Activated CD4-positive, alpha-beta memory T cell treated with anti-CD3 and anti-CD28 coated beads for 36 hours (primary cell): ENCODE data around the gene VAC14. TPM values are rescaled to one million over a fixed set of nuclear protein-coding genes. Genes with fewer than 3 reads are reported as not detected.

Experiments used
- CTCF ChIA-PET: fragments of 350-600 bp; sonication (Branson Sonifier 250); formaldehyde crosslinking; loops from one replicate; lab custom pipeline; 2021; ENCODE audit warnings: antibody characterized with exemption, inconsistent platforms; lab: Charles Lee
- POLR2A ChIA-PET: fragments of 350-600 bp; sonication (Branson Sonifier 250); formaldehyde crosslinking; loops from one replicate; lab custom pipeline; 2021; ENCODE audit warnings: antibody characterized with exemption; lab: Charles Lee
- DNase-seq: peaks from one replicate; pipeline ENCODE4 v3.0.0-alpha.2; 2020
- H3K27ac Mint-ChIP-seq: one replicate; pipeline ENCODE4 v1.8.0; 2021; ENCODE audit warnings: mixed read lengths
- H3K27me3 Mint-ChIP-seq: one replicate; pipeline ENCODE4 v1.8.0; 2021; ENCODE audit warnings: mixed read lengths
- H3K36me3 Mint-ChIP-seq: one replicate; pipeline ENCODE4 v1.8.0; 2021; ENCODE audit warnings: mixed read lengths
- H3K4me1 Mint-ChIP-seq: one replicate; pipeline ENCODE4 v1.8.0; 2021; ENCODE audit warnings: low read depth, mixed read lengths
- H3K4me3 Mint-ChIP-seq: one replicate; pipeline ENCODE4 v1.8.0; 2021; ENCODE audit warnings: mild to moderate bottlenecking, mixed read lengths
- H3K9me3 Mint-ChIP-seq: one replicate; pipeline ENCODE4 v1.8.0; 2021; ENCODE audit warnings: mixed read lengths
- intact Hi-C: fragments of 100-400 bp; cut with micrococcal nuclease; formaldehyde crosslinking; loops from one replicate; pipeline ENCODE4 v1.15.1; 2023
- total RNA-seq, 2 experiments: library from RNA; stranded (reverse); gene quantifications; one replicate each; pipeline ENCODE4 v1.2.3, GENCODE V29; 2021

VAC14 gene
- total RNA-seq, 2 experiments from 2014 or later, result 22.2 to 25.0 TPM

GRCh38 chr16:70683146-70683944 lies 117.6 kb downstream of the VAC14 start:
- H3K27ac Mint-ChIP-seq, result no peak overlapping the region
- ChIA-PET POLR2A (interaction anchor here (0.6 kb wide), 1 partner anchor 1366 kb away, joined by 4 read pairs; no protein-coding TSS in a partner anchor), CTCF (interaction anchor here (5.7 kb wide), 1 partner anchor 87 kb away, joined by 49 read pairs; no protein-coding TSS in a partner anchor)
- H3K9me3 Mint-ChIP-seq, result no peaks in the 10 kb centered on the region
- H3K36me3 Mint-ChIP-seq, result no peaks in the 10 kb centered on the region
- peaks cover 21% of the 10 kb centered on the region for H3K27me3 Mint-ChIP-seq
- H3K4me1 Mint-ChIP-seq, result peaks cover 2% of the 10 kb centered on the region
- no peak overlapping the region for H3K4me3 Mint-ChIP-seq
- DNase-seq, result no peak
- intact Hi-C loops, result loop anchor here (10.0 kb wide), 1 partner anchor 51 kb away; no protein-coding TSS in a partner anchor

GRCh38 chr16:70682239-70683145 lies 118.5 kb downstream of the VAC14 start:
- Mint-ChIP-seq H3K36me3 (no peaks in the 10 kb centered on the region), H3K4me1 (peaks cover 2% of the 10 kb centered on the region), H3K27me3 (peaks cover 21% of the 10 kb centered on the region), H3K27ac (no peak overlapping the region), H3K4me3 (no peak overlapping the region), H3K9me3 (no peaks in the 10 kb centered on the region)
- intact Hi-C loops, result loop anchor here (10.0 kb wide), 1 partner anchor 52 kb away; no protein-coding TSS in a partner anchor
- no peak for DNase-seq
- CTCF ChIA-PET, result interaction anchor here (1.2 to 5.7 kb wide), 2 partner anchors 88 to 111 kb away, joined by 3 to 49 read pairs; no protein-coding TSS in a partner anchor
- POLR2A ChIA-PET, result interaction anchor here (0.5 to 0.6 kb wide), 2 partner anchors 68 to 1366 kb away, joined by 3 to 4 read pairs; no protein-coding TSS in a partner anchor

GRCh38 chr16:70681382-70682238 lies 119.3 kb downstream of the VAC14 start:
- POLR2A ChIA-PET, result interaction anchor here (0.5 kb wide), 1 partner anchor 68 kb away, joined by 3 read pairs; no protein-coding TSS in a partner anchor
- Mint-ChIP-seq H3K27ac (no peak overlapping the region), H3K4me1 (peaks cover 2% of the 10 kb centered on the region), H3K4me3 (no peak overlapping the region), H3K36me3 (no peaks in the 10 kb centered on the region), H3K9me3 (no peaks in the 10 kb centered on the region), H3K27me3 (peaks cover 20% of the 10 kb centered on the region)
- CTCF ChIA-PET, result interaction anchor here (1.2 to 5.7 kb wide), 2 partner anchors 89 to 112 kb away, joined by 3 to 49 read pairs; no protein-coding TSS in a partner anchor
- no peak for DNase-seq
- intact Hi-C loops, result loop anchor here (10.0 kb wide), 1 partner anchor 53 kb away; no protein-coding TSS in a partner anchor

- H3K27me3 Mint-ChIP-seq, result peaks cover 16% of the 10 kb centered on the region
- CTCF ChIA-PET, result interaction anchor here (5.7 kb wide), 1 partner anchor 90 kb away, joined by 49 read pairs; no protein-coding TSS in a partner anchor
These were observed 120.2 kb downstream of the VAC14 start for GRCh38 chr16:70680495-70681381.

GRCh38 chr16:70679671-70680494 lies 121.1 kb downstream of the VAC14 start:
- intact Hi-C loops, result loop anchor here (1.0 to 10.0 kb wide), 3 partner anchors 55 to 682 kb away; no protein-coding TSS in a partner anchor
- no peaks in the 10 kb centered on the region for H3K36me3 Mint-ChIP-seq
- H3K27ac Mint-ChIP-seq, result no peak overlapping the region
- no peaks in the 10 kb centered on the region for H3K4me1 Mint-ChIP-seq
- ChIA-PET POLR2A (no interaction called here), CTCF (interaction anchor here (0.7 to 5.7 kb wide), 3 partner anchors 13 to 91 kb away, joined by 3 to 49 read pairs (median 3); no protein-coding TSS in a partner anchor)
- no peak for DNase-seq
- no peaks in the 10 kb centered on the region for H3K9me3 Mint-ChIP-seq
- H3K4me3 Mint-ChIP-seq, result no peak overlapping the region
- H3K27me3 Mint-ChIP-seq, result peaks cover 12% of the 10 kb centered on the region

More at GRCh38 chr16:70680495-70681381, 120.2 kb downstream of the VAC14 start:
- intact Hi-C loops, result loop anchor here (1.0 to 10.0 kb wide), 2 partner anchors 54 to 91 kb away; no protein-coding TSS in a partner anchor
- H3K4me1 Mint-ChIP-seq, result no peaks in the 10 kb centered on the region
- no peak overlapping the region for H3K4me3 Mint-ChIP-seq
- POLR2A ChIA-PET, result no interaction called here
- H3K36me3 Mint-ChIP-seq, result no peaks in the 10 kb centered on the region
- no peaks in the 10 kb centered on the region for H3K9me3 Mint-ChIP-seq
- no peak for DNase-seq
- H3K27ac Mint-ChIP-seq, result no peak overlapping the region

- CTCF ChIA-PET, result interaction anchor here (0.7 to 5.7 kb wide), 3 partner anchors 12 to 92 kb away, joined by 3 to 49 read pairs (median 3); no protein-coding TSS in a partner anchor
- Mint-ChIP-seq H3K4me3 (no peak overlapping the region), H3K27me3 (peaks cover 8% of the 10 kb centered on the region), H3K36me3 (no peaks in the 10 kb centered on the region), H3K27ac (no peak overlapping the region), H3K4me1 (no peaks in the 10 kb centered on the region), H3K9me3 (no peaks in the 10 kb centered on the region)
- DNase-seq, result no peak
- POLR2A ChIA-PET, result no interaction called here
- intact Hi-C loops, result loop anchor here (5.0 kb wide), 1 partner anchor 683 kb away; no protein-coding TSS in a partner anchor
These were observed 121.9 kb downstream of the VAC14 start for GRCh38 chr16:70678898-70679670.

GRCh38 chr16:70678121-70678897 lies 122.6 kb downstream of the VAC14 start:
- Mint-ChIP-seq H3K27ac (no peak overlapping the region), H3K36me3 (no peaks in the 10 kb centered on the region), H3K9me3 (no peaks in the 10 kb centered on the region), H3K4me3 (no peak overlapping the region), H3K27me3 (peaks cover 5% of the 10 kb centered on the region), H3K4me1 (no peaks in the 10 kb centered on the region)
- ChIA-PET CTCF (interaction anchor here (5.7 kb wide), 1 partner anchor 92 kb away, joined by 49 read pairs; no protein-coding TSS in a partner anchor), POLR2A (no interaction called here)
- no peak for DNase-seq
- intact Hi-C loops, result loop anchor here (5.0 kb wide), 1 partner anchor 684 kb away; no protein-coding TSS in a partner anchor

GRCh38 chr16:70677499-70678120 lies 123.3 kb downstream of the VAC14 start:
- ChIA-PET CTCF (no interaction called here), POLR2A (no interaction called here)
- H3K36me3 Mint-ChIP-seq, result no peaks in the 10 kb centered on the region
- H3K27me3 Mint-ChIP-seq, result no peaks in the 10 kb centered on the region
- no peak overlapping the region for H3K4me3 Mint-ChIP-seq
- DNase-seq, result no peak
- H3K27ac Mint-ChIP-seq, result no peak overlapping the region
- no peaks in the 10 kb centered on the region for H3K4me1 Mint-ChIP-seq
- no peaks in the 10 kb centered on the region for H3K9me3 Mint-ChIP-seq
- intact Hi-C loops, result loop anchor here (5.0 kb wide), 1 partner anchor 685 kb away; no protein-coding TSS in a partner anchor
